HG03280 (cell line): Measurements from ENCODE around the gene TCF4.
A peak's percentile ranks its signal among the peaks of the same experiment; 100 is the strongest.

Source experiments
- ATAC-seq: cut with Tn5 transposase; IDR thresholded peaks from one replicate; pipeline ENCODE4 v1.9.1; 2021; ENCODE audit warnings: mild to moderate bottlenecking, moderate library complexity; ENCODE audit not compliant: unreplicated experiment

The TCF4 gene

DNA sequence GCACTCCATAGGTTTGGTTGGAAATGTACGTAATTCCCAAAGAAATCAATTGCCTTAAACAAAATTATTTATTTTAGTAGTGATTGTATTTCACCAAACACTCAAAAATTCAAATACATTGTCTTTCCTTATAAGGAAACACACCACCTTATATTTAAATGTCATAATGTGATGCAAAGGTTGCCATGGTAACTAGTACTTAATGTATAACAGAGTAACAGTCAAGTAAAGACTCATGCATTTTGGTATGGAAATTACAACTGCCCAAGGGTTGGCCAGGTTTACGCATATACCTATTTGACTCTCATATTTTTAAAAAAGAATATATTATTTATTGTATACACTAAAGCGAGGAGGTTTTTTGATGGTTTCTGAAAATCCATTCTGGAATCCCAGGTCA lies 231.2 kb downstream of the TCF4 start:
- no peak for ATAC-seq

GRCh38 chr18:55355223-55355622 lies 232.8 kb downstream of the TCF4 start:
- ATAC-seq: no peak

GRCh38 chr18:55354795-55355194 lies 233.2 kb downstream of the TCF4 start:
- ATAC-seq: no peak

- ATAC-seq: no peak
Observed at GRCh38 chr18:55353806-55354205, 234.2 kb downstream of the TCF4 start.

GRCh38 chr18:55353391-55353790 lies 234.6 kb downstream of the TCF4 start:
- no peak for ATAC-seq

- no peak for ATAC-seq
Observed at GRCh38 chr18:55351980-55352714, 235.8 kb downstream of the TCF4 start.

- no peak for ATAC-seq
Observed at GRCh38 chr18:55351241-55351691, 236.7 kb downstream of the TCF4 start.

- no peak for ATAC-seq
Observed at GRCh38 chr18:55349685-55350084, 238.3 kb downstream of the TCF4 start.

DNA sequence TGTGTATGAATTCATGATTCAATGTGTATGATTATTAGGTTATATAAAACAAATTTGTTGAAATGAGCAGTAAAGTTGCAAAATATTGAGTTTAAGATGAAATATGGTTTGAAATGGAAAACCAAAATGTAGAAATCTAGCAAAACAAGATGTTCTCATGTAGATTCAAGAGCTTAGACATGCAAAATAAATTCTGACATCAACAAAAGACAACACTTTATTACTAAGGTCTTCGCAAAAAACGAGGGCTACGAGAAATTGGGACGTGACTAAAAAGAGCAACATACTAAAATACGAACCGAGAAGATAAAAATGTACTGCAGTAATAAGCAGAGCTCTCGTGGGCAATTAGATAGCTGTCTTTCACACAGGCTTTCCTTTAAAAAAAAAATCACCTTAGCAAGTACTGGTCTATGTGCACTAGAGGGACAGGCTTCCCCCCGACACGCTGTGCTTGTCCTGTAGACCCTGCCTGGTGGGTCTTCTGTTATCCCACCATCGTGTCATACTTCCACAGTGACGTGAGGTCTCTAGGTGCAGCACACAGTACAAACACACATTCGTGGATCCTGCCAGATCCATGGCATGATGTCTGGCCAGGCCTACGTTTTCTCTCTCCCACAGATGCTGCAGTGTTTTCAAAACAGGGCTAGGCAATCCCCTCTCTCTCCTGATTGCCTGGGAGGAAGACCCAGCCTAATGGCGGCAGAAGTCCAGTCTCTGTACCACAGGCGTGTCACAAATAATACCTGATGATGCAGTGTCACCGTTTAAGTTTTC lies 240.8 kb downstream of the TCF4 start:
- no peak for ATAC-seq

GRCh38 chr18:55346387-55346786 lies 241.6 kb downstream of the TCF4 start:
- no peak for ATAC-seq

DNA sequence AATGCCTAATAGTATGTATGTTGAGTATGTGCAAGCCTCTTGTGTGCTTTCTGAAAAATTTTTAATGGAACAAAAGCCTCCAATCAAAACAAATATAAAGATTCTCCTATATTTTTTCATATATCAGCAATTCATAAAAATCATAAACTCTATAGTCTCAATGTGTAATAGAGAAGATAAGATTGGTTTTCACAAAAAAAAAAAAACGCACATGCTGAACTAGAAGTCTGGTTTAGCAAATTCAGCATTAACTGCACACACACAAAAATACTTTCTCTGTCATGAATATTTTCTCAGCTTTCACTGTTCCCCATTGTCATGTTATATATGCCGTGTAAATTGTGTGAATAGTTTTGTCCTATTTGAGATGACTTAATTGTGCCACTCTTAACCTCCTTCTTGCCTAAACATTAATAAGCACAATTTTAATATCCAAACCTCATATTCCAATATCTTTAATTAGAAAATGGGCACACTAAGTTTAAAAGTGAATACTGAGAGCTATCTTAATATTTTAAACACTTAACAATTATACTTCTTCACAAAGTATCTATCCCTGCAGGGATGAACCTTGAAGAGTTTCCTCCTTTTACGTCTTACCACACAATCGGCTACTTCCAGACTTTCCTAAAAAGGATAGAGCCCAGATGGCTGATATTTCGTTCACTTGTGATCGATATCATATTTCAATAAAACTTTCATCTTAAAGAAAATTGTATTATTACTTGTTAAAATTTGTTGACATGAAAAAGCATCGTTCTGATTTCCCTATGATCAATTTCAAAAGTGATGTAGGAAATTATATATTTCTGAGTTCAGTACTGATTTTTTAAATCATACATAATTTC lies 242.7 kb downstream of the TCF4 start:
- ATAC-seq: no peak

GRCh38 chr18:55343396-55344073 lies 244.5 kb downstream of the TCF4 start:
- ATAC-seq: peak; percentile 70

DNA sequence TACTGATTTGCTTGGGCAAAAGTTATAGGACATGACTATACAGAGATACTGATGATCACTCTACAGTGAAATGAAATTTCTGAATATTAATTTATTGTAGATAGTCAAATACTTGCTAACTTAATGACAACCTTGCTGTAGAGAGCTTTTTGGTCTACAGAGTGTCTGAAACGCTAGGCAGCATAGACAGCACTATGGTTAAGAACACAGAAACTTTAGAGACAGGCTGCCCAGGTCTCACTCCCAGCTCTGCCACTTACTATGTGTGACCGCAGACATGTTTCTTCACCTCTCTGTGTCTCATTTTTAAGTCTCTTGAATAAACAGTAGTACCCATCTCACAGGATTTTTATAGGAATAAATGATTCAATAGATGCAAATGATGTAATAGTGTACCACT lies 247.0 kb downstream of the TCF4 start:
- no peak for ATAC-seq

DNA sequence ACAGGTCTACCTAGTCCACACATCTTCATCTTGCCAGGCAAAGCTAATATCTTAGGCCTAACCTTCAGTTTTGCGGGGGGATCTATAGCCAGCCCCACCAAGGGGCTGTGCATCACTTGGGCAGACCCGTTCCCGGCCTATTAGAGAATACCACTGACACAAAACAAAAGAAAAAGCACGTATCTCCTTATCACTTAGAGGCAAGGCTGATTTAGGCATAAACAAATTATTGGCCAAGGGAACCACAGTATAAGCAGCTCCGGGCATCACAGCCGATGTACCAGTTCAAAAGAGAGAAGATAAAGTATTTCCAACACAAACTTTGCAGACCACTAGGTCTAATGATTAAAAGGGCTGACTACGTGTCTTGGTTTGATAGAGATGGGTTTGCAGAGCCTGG lies 248.0 kb downstream of the TCF4 start:
- no peak for ATAC-seq

DNA sequence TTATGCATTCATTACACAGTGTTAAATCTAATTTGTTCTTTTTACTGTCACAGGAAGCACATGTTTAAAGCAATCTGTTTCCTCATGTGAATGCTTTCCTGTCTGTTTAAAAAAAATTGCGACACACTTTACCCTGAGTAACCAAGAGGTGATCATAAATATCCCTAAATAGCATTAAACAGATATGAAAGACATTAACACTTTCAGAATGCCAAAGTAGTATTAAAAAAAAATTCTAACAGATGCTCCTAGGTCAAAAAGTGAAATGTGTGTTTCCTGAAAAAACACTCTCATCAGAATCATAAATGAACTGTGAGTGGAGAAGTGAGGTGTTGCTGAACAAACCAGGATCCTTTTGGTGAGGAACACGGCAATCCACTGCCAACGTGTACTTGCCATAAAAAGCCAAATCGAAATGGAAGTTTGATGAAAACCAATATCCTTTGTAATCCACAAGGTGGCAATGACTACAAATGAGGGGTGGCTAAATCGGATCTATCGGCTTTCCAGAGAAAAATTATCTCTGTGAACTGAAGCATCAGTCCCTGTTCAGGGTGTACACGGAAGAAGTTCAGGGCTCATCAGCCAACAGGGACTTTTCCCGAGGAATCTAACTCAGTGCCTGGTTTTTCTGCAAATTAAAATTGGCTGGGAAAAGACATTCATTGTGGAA lies 248.9 kb downstream of the TCF4 start:
- ATAC-seq: no peak

DNA sequence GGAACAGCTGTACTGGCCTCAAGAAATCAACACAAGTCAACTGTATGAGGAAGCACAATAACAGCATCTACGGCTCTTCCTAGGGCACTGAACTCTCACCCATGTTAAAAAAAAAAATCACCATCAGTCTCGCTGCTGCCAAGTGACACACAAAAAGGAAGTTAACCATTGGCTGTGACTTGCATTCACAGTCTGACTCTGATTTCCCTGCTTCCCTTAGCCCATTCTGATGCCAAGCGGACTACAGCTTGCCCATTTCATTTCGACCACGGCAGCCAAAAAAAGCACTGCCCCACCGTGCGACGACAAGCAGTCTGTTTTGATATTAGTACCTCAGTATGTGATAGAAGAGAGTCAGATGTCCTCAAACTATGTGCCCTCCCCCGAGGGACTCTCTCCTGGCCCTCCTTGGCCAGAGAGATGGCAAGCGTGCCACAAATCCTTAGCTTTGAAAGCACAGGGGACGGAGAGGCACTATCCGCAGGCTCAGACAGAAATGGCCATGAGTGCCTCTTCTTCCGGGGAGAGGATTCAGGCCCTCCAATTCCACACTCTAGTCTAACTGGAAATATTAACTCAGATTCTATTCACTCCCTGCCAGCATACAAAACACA lies 250.0 kb downstream of the TCF4 start:
- ATAC-seq: no peak

DNA sequence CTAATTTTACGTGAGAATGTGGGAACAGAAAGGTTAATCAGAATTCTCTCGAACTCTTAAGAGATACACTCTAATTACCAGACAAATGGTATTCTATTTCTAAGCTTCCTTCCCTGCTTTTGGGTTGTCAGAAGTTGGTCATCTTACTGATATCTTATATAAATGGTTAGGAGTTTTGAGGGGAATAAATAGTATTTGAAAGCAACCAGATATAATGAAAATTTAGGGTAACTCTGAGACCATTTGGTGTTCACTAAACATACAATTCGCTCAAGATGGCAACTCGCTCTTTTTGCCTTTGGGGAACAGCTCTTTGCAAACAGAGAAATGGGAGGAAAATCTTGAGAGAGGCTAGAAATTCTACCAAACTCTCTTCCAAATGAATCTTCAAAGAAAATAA lies 250.9 kb downstream of the TCF4 start:
- no peak for ATAC-seq

DNA sequence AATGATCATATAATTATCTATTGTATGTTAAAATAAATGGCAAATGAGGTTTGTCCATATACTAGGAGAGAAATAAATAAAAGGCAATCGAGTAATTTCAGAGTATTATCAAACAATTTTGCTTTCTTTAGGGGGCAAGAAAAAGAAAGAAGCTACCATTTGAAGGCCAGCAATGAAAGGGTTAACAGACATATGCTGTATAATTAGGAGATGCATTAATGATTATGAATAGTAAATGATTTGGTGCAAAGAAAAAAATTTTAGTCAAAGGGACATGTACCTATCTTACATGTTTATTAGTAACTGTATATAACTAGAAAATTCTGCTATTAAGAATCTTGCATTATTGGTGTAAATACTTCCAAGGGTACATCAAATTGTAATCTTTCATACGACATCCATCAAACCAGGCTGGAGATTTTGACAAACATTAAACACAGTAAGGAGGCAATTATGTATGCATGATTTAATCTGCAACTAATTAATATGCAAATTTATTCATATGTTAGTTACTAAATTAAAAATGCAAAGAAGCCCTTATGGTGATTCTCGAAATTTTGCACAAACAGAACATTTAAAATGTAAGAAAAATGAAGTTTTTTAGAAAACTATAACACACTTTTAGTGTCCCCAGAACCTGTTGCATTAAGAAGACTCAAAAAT lies 251.4 kb downstream of the TCF4 start:
- no peak for ATAC-seq

DNA sequence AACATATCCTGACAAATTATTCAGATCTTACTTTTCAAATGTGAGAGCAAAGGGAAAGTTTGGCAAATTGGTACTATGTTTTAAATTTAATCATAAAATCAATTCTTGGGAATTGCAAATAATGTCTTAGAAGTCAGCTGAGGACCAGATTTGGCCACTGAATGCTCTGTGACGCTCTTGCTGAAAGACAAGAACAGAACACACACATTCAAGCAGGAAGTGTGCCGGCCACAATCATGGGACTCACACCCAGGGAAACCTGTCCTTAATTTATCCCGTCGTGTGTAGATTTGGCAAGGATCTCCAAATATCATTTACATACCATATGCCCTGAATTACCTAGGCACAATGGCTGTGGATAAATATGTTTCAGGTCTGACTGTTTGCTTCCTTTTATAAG lies 253.1 kb downstream of the TCF4 start:
- no peak for ATAC-seq
